ENCODE data around the gene FUT6. TPM values are rescaled to one million over a fixed set of nuclear protein-coding genes. Genes with fewer than 3 reads are reported as not detected.

FUT6 gene
- polyA plus RNA-seq, 3 donors, result not detected

GRCh38 chr19:5799247-5800241 lies 40.0 kb downstream of the FUT6 start:
- H3K9me3 ChIP-seq (replicated peaks in 1 of 2; ENCODE audit: control insufficient read depth in 1 of 2, insufficient read depth in 1 of 2, low read length in 2 of 2), result peaks cover 0 to 6% of the 10 kb centered on the region in 2 donors
- peak overlapping the region; percentile 51 for H2AFZ ChIP-seq (ENCODE audit: insufficient read depth, low read depth, low read length, poor library complexity, severe bottlenecking)
- H3K36me3 ChIP-seq (replicated peaks in 1 of 2; ENCODE audit: control insufficient read depth in 1 of 2, insufficient read depth in 2 of 2, low read length in 2 of 2), result no peaks in the 10 kb centered on the region
- DNase-seq, result no peak
- peaks cover 48 to 66% (median 61%) of the 10 kb centered on the region in 3 donors for H3K27me3 Mint-ChIP-seq (ENCODE audit: low read depth in 3 of 3)
- H3K4me1 ChIP-seq (ENCODE audit: control insufficient read depth in 1 of 2, insufficient read depth in 2 of 2, low read length in 2 of 2), result peaks cover 14 to 15% of the 10 kb centered on the region in 2 donors
- H3K9me3 Mint-ChIP-seq, result peaks cover 0 to 15% (median 7%) of the 10 kb centered on the region in 7 donors
- TF ChIP-seq, protein P1, sequence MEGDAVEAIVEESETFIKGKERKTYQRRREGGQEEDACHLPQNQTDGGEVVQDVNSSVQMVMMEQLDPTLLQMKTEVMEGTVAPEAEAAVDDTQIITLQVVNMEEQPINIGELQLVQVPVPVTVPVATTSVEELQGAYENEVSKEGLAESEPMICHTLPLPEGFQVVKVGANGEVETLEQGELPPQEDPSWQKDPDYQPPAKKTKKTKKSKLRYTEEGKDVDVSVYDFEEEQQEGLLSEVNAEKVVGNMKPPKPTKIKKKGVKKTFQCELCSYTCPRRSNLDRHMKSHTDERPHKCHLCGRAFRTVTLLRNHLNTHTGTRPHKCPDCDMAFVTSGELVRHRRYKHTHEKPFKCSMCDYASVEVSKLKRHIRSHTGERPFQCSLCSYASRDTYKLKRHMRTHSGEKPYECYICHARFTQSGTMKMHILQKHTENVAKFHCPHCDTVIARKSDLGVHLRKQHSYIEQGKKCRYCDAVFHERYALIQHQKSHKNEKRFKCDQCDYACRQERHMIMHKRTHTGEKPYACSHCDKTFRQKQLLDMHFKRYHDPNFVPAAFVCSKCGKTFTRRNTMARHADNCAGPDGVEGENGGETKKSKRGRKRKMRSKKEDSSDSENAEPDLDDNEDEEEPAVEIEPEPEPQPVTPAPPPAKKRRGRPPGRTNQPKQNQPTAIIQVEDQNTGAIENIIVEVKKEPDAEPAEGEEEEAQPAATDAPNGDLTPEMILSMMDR (IDR thresholded peaks at IDR 0.05), result no peak
- no peak overlapping the region for H3K9ac ChIP-seq (ENCODE audit: insufficient read depth, low read length, poor library complexity, severe bottlenecking)
- WGBS (ENCODE audit: insufficient coverage), result 43% methylated on average over 33 of the region's 37 CpGs
- no peak overlapping the region for H3K4me2 ChIP-seq (replicated peaks; ENCODE audit: extremely low read depth, low read length, poor library complexity, severe bottlenecking)
- H3K27me3 ChIP-seq (ENCODE audit: control insufficient read depth in 2 of 2, insufficient read depth in 2 of 2, low read length in 2 of 2), result peaks cover 4 to 33% of the 10 kb centered on the region in 2 donors
- peaks cover 2 to 5% of the 10 kb centered on the region in 2 donors for H3K36me3 Mint-ChIP-seq
- peak overlapping the region in 1 of 2 donors; percentile 75 for H3K4me3 Mint-ChIP-seq
- H3K4me3 ChIP-seq (replicated peaks in 1 of 3; ENCODE audit: low read depth in 2 of 3, low read length in 3 of 3), result no peak overlapping the region
- intact Hi-C loops (cut with micrococcal nuclease), result loop anchor here (5.0 to 10.0 kb wide), 3 partner anchors 115 to 225 kb away; partner anchors contain the start of genes HSD11B1L (in 1 of the 2) and MICOS13 (in 1 of the 2)
- no peak overlapping the region for H3K27ac ChIP-seq (ENCODE audit: low read depth in 1 of 2, low read length in 2 of 2)
- no peaks in the 10 kb centered on the region for H3K79me2 ChIP-seq (ENCODE audit: insufficient read depth, low read length)
- H4K20me1 ChIP-seq (ENCODE audit: insufficient read depth, low read length), result no peaks in the 10 kb centered on the region
- H3K27ac Mint-ChIP-seq, result no peak overlapping the region
- peaks cover 21% of the 10 kb centered on the region for H3K4me1 Mint-ChIP-seq

DNA sequence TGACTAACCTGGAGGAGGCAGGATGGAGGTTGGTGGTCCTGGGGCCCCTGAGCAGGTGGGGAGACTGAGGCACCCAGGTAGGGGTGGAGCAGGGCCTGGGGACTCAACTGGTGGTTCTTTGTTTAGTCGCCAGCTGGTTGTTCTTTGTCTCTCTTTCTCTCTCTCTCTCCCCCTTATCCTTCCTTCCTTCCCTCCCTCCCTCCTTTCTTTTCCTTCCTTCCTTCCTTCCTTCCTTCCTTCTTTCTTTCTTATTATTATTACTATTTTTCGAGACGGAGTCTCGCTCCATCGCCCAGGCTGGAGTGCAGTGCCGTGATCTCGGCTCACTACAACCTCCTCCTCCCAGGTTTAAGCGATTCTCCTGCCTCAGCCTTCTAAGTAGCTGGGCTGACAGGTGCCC lies 41.3 kb downstream of the FUT6 start:
- Mint-ChIP-seq H3K4me3 (no peak overlapping the region), H3K27me3 (ENCODE audit: low read depth in 3 of 3) (peaks cover 38 to 54% (median 49%) of the 10 kb centered on the region in 3 donors), H3K27ac (no peak overlapping the region), H3K36me3 (peaks cover 0 to 2% of the 10 kb centered on the region in 2 donors), H3K4me1 (peaks cover 14% of the 10 kb centered on the region), H3K9me3 (peaks cover 0 to 5% (median 0%) of the 10 kb centered on the region in 7 donors)
- intact Hi-C loops (cut with micrococcal nuclease), result loop anchor here in 1 of 2 donors (10.0 kb wide), 1 partner anchor 113 kb away; the partner anchor contains the start of genes HSD11B1L and MICOS13
- TF ChIP-seq, protein P1 (IDR thresholded peaks at IDR 0.05), result no peak
- H3K9me3 ChIP-seq (replicated peaks in 1 of 2; ENCODE audit: control insufficient read depth in 1 of 2, insufficient read depth in 1 of 2, low read length in 2 of 2), result no peaks in the 10 kb centered on the region
- H3K27ac ChIP-seq (ENCODE audit: low read depth in 1 of 2, low read length in 2 of 2), result no peak overlapping the region
- H2AFZ ChIP-seq (ENCODE audit: insufficient read depth, low read depth, low read length, poor library complexity, severe bottlenecking), result no peak overlapping the region
- H3K4me1 ChIP-seq (ENCODE audit: control insufficient read depth in 1 of 2, insufficient read depth in 2 of 2, low read length in 2 of 2), result peaks cover 1 to 8% of the 10 kb centered on the region in 2 donors
- H3K4me2 ChIP-seq (replicated peaks; ENCODE audit: extremely low read depth, low read length, poor library complexity, severe bottlenecking), result no peak overlapping the region
- WGBS (ENCODE audit: insufficient coverage), result 97% methylated on average over 5 of the region's 8 CpGs
- DNase-seq, result no peak
- H3K36me3 ChIP-seq (replicated peaks in 1 of 2; ENCODE audit: control insufficient read depth in 1 of 2, insufficient read depth in 2 of 2, low read length in 2 of 2), result no peaks in the 10 kb centered on the region
- H3K79me2 ChIP-seq (ENCODE audit: insufficient read depth, low read length), result no peaks in the 10 kb centered on the region
- H3K4me3 ChIP-seq (replicated peaks in 1 of 3; ENCODE audit: low read depth in 2 of 3, low read length in 3 of 3), result no peak overlapping the region
- H3K27me3 ChIP-seq (ENCODE audit: control insufficient read depth in 2 of 2, insufficient read depth in 2 of 2, low read length in 2 of 2), result peaks cover 0 to 20% of the 10 kb centered on the region in 2 donors
- no peak overlapping the region for H3K9ac ChIP-seq (ENCODE audit: insufficient read depth, low read length, poor library complexity, severe bottlenecking)
- no peaks in the 10 kb centered on the region for H4K20me1 ChIP-seq (ENCODE audit: insufficient read depth, low read length)

Measured in CD14-positive monocyte (primary cell).